H9 (cell line): Measurements from ENCODE around the gene DDX1. TPM values are rescaled to one million over a fixed set of nuclear protein-coding genes. Genes with fewer than 3 reads are reported as not detected.

Experiments
- total RNA-seq: library from RNA; stranded (reverse); gene quantifications from 2 replicates; pipeline ENCODE4 v1.2.1, GENCODE V29; 2021

The DDX1 gene
- total RNA-seq, 1 experiment from 2014 or later: 120 TPM

Other genes starting within 250 kb of the DDX1 start
- 29.7 and 32.5 TPM in 2 replicates for gene NBAS, start 30.5 kb upstream of the DDX1 start, total RNA-seq